HepG2 (cell line): ENCODE data around the gene PRKN. TPM values are rescaled to one million over a fixed set of nuclear protein-coding genes. Genes with fewer than 3 reads are reported as not detected.

Experiments
- ATAC-seq: fragments of 200-7000 bp; cut with Tn5 transposase; 3 replicates; pipeline ENCODE4 v1.9.1; 2020; ENCODE audit warnings: mild to moderate bottlenecking, moderate library complexity
- BruUV-seq: library from RNA; stranded (reverse); fragments of 400-500 nt; replicated peaks from 2 replicates; lab custom pipeline; 2021; lab: Mats Ljungman, UMichigan
- CTCF ChIA-PET: fragments of 300-600 bp; formaldehyde crosslinking; extraction: SDS; loops from one replicate; lab custom pipeline; 2021; ENCODE audit warnings: low total read pairs, inconsistent platforms, low intra/inter-chr PET ratio; lab: Yijun Ruan, JAX
- POLR2A ChIA-PET: fragments of 350-600 bp; sonication (Branson Sonifier 250); formaldehyde crosslinking; loops from one replicate; lab custom pipeline; 2020; ENCODE audit warnings: antibody characterized with exemption, inconsistent platforms; lab: Yijun Ruan, JAX
- DNase-seq: peaks from one replicate; pipeline ENCODE4 v3.0.0-alpha.2; 2015; ENCODE audit warnings: low spot score
- FAIRE-seq: peaks from 3 replicates; lab custom pipeline; 2011; peaks lifted over from hg19 to GRCh38; lab: Jason Lieb, UNC
- H2AFZ ChIP-seq: one replicate; pipeline ENCODE4 v1.6.1; 2011; ENCODE audit warnings: low read length, inconsistent platforms
- H3K27ac ChIP-seq: fragments of 300-600 bp; 3 replicates; pipeline ENCODE4 v1.8.0; 2011; ENCODE audit warnings: mixed run types, mild to moderate bottlenecking, mixed read lengths, low read length, inconsistent platforms; ENCODE audit not compliant: insufficient read depth; ENCODE audit errors: extremely low read length
- H3K27me3 ChIP-seq, 2 experiments: fragments of 200-600 bp in 1 of 2; 2 replicates in 1 of 2; 3 replicates in 1 of 2; pipeline versions ENCODE4 v1.6.0 to v1.8.0; 2011; ENCODE audit warnings: low read length in 2 of 2, mild to moderate bottlenecking in 2 of 2, moderate library complexity in 2 of 2, inconsistent platforms in 1 of 2; ENCODE audit not compliant: insufficient read depth in 2 of 2, control insufficient read depth in 1 of 2
- H3K36me3 ChIP-seq, 2 experiments: fragments of 200-600 bp in 1 of 2; replicated peaks in 1 of 2; 2 replicates in 1 of 2; 3 replicates in 1 of 2; pipeline versions ENCODE4 v1.5.1 to v1.8.0; 2011; ENCODE audit warnings: low read length in 2 of 2, inconsistent platforms in 1 of 2; ENCODE audit not compliant: insufficient read depth in 2 of 2, control insufficient read depth in 1 of 2
- H3K4me1 ChIP-seq: 2 replicates; pipeline ENCODE4 v1.5.1; 2012; ENCODE audit warnings: low read length, inconsistent platforms; ENCODE audit not compliant: insufficient read depth
- H3K4me2 ChIP-seq: 2 replicates; pipeline ENCODE4 v1.6.0; 2011; ENCODE audit warnings: low read depth, low read length, inconsistent platforms
- H3K4me3 ChIP-seq, 3 experiments: fragments of 200-600 bp in 1 of 3; sonication (generic), shearing (Covaris generic) in 1 of 3; replicated peaks in 1 of 3; 2 replicates each; pipeline ENCODE4 v1.5.1; 2011 to 2016; ENCODE audit warnings: low read length in 3 of 3, inconsistent platforms in 2 of 3, low read depth in 2 of 3, mild to moderate bottlenecking in 2 of 3, control low read depth in 1 of 3, mixed read lengths in 1 of 3; ENCODE audit not compliant: insufficient read depth in 1 of 3
- H3K79me2 ChIP-seq: one replicate; pipeline ENCODE4 v1.6.1; 2011; ENCODE audit warnings: low read length, inconsistent platforms; ENCODE audit not compliant: insufficient read depth
- H3K9ac ChIP-seq: 2 replicates; pipeline ENCODE4 v1.6.0; 2011; ENCODE audit warnings: mild to moderate bottlenecking, low read depth, low read length, inconsistent platforms; ENCODE audit not compliant: insufficient read depth
- H3K9me3 ChIP-seq: 2 replicates; pipeline ENCODE4 v1.5.1; 2012; ENCODE audit warnings: mild to moderate bottlenecking, low read length
- H4K20me1 ChIP-seq: 2 replicates; pipeline ENCODE4 v1.6.0; 2011; ENCODE audit warnings: inconsistent platforms, mild to moderate bottlenecking, low read length, moderate library complexity; ENCODE audit not compliant: insufficient read depth
- ATF4 ChIP-seq, 2 experiments: fragments of 450-650 bp in 1 of 2; sonication (generic) in 1 of 2; formaldehyde crosslinking; IDR thresholded peaks; 2 replicates each; pipeline versions ENCODE4 v1.5.0 to v1.8.0; 2020 to 2022; ENCODE audit warnings: mild to moderate bottlenecking in 1 of 2, missing genetic modification reagents in 1 of 2
- HNRNPK ChIP-seq: fragments of 200-400 bp; formaldehyde crosslinking; IDR thresholded peaks from 2 replicates; pipeline ENCODE4 v1.6.1; 2018; ENCODE audit warnings: low read length, low read depth, moderate library complexity, mild to moderate bottlenecking; ENCODE audit not compliant: poor library complexity, severe bottlenecking
- MED13 ChIP-seq: sonication (generic); formaldehyde crosslinking; IDR thresholded peaks from 2 replicates; pipeline ENCODE4 v1.5.0; 2020; ENCODE audit warnings: missing genetic modification reagents
- NFIB ChIP-seq: sonication (generic); formaldehyde crosslinking; IDR thresholded peaks from 2 replicates; pipeline ENCODE4 v1.9.0; 2021; ENCODE audit warnings: missing genetic modification reagents, mild to moderate bottlenecking, borderline replicate concordance
- ZBTB43 ChIP-seq: sonication (generic); formaldehyde crosslinking; conservative IDR thresholded peaks from 2 replicates; pipeline ENCODE4 v1.4.0; 2020; ENCODE audit warnings: missing genetic modification reagents
- ZFYVE20 ChIP-seq: sonication (generic); formaldehyde crosslinking; IDR thresholded peaks from 2 replicates; pipeline ENCODE4 v1.8.0; 2023; ENCODE audit warnings: low read depth, mild to moderate bottlenecking, moderate library complexity, missing genetic modification reagents, borderline replicate concordance
- ZNF317 ChIP-seq: sonication (generic); formaldehyde crosslinking; IDR thresholded peaks from 2 replicates; pipeline ENCODE4 v1.5.0; 2020; ENCODE audit warnings: mild to moderate bottlenecking, missing genetic modification reagents
- ZNF616 ChIP-seq: sonication (generic); formaldehyde crosslinking; IDR thresholded peaks from 2 replicates; pipeline ENCODE4 v1.5.0; 2020; ENCODE audit warnings: low read depth, mild to moderate bottlenecking, missing genetic modification reagents
- WGBS: methylation state at CpG from one replicate; pipeline ENCODE4 v1.1.6; 2017; ENCODE audit warnings: low lambda C conversion rate; 5-methylcytosine and 5-hydroxymethylcytosine counted together
- in situ Hi-C: cut with HindIII; loops from 2 replicates; pipeline ENCODE4 v1.10.0; 2017; ENCODE audit warnings: low pct_unique_long_range_greater_than_20kb; ENCODE audit not compliant: extremely low pct_ligation_motif_present
- intact Hi-C: fragments of 100-400 bp; cut with micrococcal nuclease; formaldehyde crosslinking; loops from one replicate; pipeline ENCODE4 v1.10.0; 2022; ENCODE audit not compliant: unreplicated experiment
- polyA plus RNA-seq, 8 experiments: library from polyadenylated mRNA; depleted of rRNA in 3 of 8; stranded (reverse) in 7 of 8; unstranded in 1 of 8; fragments of >200 nt; fragmentation: Illumina TruSeq in 4 of 8; extraction: Trizol in 4 of 8; gene quantifications; 2 replicates each; pipeline versions ENCODE4 v1.2.1 to v1.2.3, GENCODE V29; 2011 to 2016; ENCODE audit warnings: low read depth in 4 of 8, missing spikeins in 1 of 8, mixed read lengths in 1 of 8; ENCODE audit not compliant: insufficient read depth in 1 of 8
- total RNA-seq, 5 experiments: library from RNA; depleted of rRNA; stranded (reverse); fragments of >200 nt; fragmentation: Illumina TruSeq; extraction: Trizol; gene quantifications; 2 replicates each; pipeline ENCODE4 v1.2.3, GENCODE V29; 2016; ENCODE audit warnings: low read depth in 1 of 5

PRKN gene
- total and polyA plus RNA-seq, 2 of the 13 experiments (the other 11 are each of a cell fraction or from before 2014, with no cell fraction given), result 0.31 to 0.44 TPM

DNA sequence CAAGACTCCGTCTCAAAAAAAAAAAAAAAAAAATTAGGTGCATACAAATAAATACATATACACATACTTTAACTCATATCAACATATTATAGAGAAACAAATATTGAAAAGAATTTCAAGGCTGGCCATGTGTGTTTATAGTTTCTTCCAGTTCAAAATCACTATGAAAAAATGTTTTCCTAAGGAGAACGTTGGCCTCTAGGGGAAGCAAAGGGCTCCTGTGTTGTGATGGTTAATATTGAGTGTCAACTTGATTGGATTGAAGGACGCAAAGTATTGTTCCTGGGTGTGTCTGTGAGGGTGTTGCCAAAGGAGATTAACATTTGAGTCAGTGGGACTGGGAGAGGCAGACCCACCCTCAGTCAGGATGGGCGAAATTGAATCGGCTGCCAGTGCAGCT is 1271.7 kb downstream of the PRKN start:
- H3K9me3 ChIP-seq, result no peaks in the 10 kb centered on the region
- BruUV-seq, result no TSS peak
- no peak overlapping the region for H3K4me2 ChIP-seq
- H3K79me2 ChIP-seq, result no peaks in the 10 kb centered on the region
- no peak overlapping the region for H3K4me3 ChIP-seq
- WGBS, result 56% methylated on average over 5 of the region's 5 CpGs
- no peaks in the 10 kb centered on the region for H3K4me1 ChIP-seq
- intact Hi-C loops (no loop called here), in situ Hi-C loops (no loop called here)
- TF ChIP-seq ZFYVE20 (no peak), ZBTB43 (no peak), ZNF317 (no peak)
- no peaks in the 10 kb centered on the region for H4K20me1 ChIP-seq
- H3K27ac ChIP-seq, result no peak overlapping the region
- FAIRE-seq, result no peak
- no peak for DNase-seq
- POLR2A ChIA-PET, result no interaction called here
- peaks cover 0 to 4% of the 10 kb centered on the region in 2 experiments; a peak in 1 of 5 replicates for H3K27me3 ChIP-seq
- H3K36me3 ChIP-seq, result no peaks in the 10 kb centered on the region
- no peak overlapping the region for H3K9ac ChIP-seq
- no peak overlapping the region for H2AFZ ChIP-seq
- CTCF ChIA-PET, result no interaction called here
- ATAC-seq, result no peak

DNA sequence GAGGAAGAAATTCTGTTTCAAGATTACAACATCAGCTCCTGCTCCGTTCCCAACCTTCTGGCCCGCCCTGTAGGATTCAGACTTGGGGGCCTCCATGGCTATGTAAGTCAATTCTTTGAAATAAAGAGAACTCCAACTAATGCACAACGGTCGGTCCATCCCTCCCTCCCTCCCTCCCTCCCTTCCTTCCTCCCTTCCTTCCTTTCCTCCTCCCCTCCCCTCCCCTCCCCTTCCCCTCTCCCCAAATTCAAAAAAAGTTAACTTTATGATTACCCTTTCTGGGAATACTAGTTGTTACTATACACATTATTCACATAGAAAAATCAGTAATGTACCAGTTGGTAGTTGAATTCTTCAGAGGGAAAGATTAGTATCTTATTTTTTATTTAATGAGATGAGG is 1274.0 kb downstream of the PRKN start:
- no peak overlapping the region for H2AFZ ChIP-seq
- intact Hi-C loops, result no loop called here
- WGBS, result 17% methylated on average over 4 of the region's 4 CpGs
- no peak overlapping the region for H3K4me2 ChIP-seq
- in situ Hi-C loops, result no loop called here
- H4K20me1 ChIP-seq, result no peaks in the 10 kb centered on the region
- TF ChIP-seq NFIB (CRISPR knock-in tag) (no peak), ZNF616 (CRISPR knock-in tag) (no peak), HNRNPK (peak; percentile 83), ATF4 (CRISPR knock-in tag; IDR thresholded peaks at IDR 0.05) (no peak), MED13 (CRISPR knock-in tag) (no peak)
- ATAC-seq (no peak), FAIRE-seq (no peak), DNase-seq (no peak)
- H3K36me3 ChIP-seq, result no peaks in the 10 kb centered on the region
- H3K9me3 ChIP-seq, result no peaks in the 10 kb centered on the region
- no TSS peak for BruUV-seq
- peaks cover 0 to 4% of the 10 kb centered on the region in 2 experiments; a peak in 1 of 5 replicates for H3K27me3 ChIP-seq
- no peaks in the 10 kb centered on the region for H3K4me1 ChIP-seq
- POLR2A ChIA-PET, result no interaction called here
- no peak overlapping the region for H3K9ac ChIP-seq
- no peak overlapping the region for H3K4me3 ChIP-seq
- CTCF ChIA-PET, result no interaction called here
- no peaks in the 10 kb centered on the region for H3K79me2 ChIP-seq
- no peak overlapping the region for H3K27ac ChIP-seq
